K562 (cell line): ENCODE results near the gene CSTA. TPM values are rescaled to one million over a fixed set of nuclear protein-coding genes. Genes with fewer than 3 reads are reported as not detected.

Experiments
- GTF2E2 ChIP-seq: fragments of 200-800 bp; sonication (Bioruptor generic); IDR thresholded peaks from 2 replicates; pipeline ENCODE4 v1.6.1; 2016; ENCODE audit warnings: missing genetic modification characterization, missing compliant biosample characterization
- HDGF ChIP-seq: fragments of 450-650 bp; IDR thresholded peaks from 2 replicates; pipeline ENCODE4 v1.6.1; 2016
- MYC ChIP-seq, 2 experiments: fragments of 250-450 bp in 1 of 2; sonication (Bioruptor Pico) in 1 of 2; IDR thresholded peaks; 2 replicates each; pipeline versions ENCODE4 v1.5.1 to v1.6.1; 2012 to 2021; ENCODE audit warnings: low read depth in 2 of 2, borderline replicate concordance in 1 of 2, improper control_type of control experiment in 1 of 2, low read length in 1 of 2, mild to moderate bottlenecking in 1 of 2, moderate library complexity in 1 of 2
- NCOA2 ChIP-seq, 2 experiments: fragments of 450-650 bp; IDR thresholded peaks; 2 replicates each; pipeline ENCODE4 v1.6.1; 2018; ENCODE audit warnings: mild to moderate bottlenecking in 2 of 2, moderate library complexity in 1 of 2; ENCODE audit not compliant: partially characterized antibody in 2 of 2
- TAL1 ChIP-seq: fragments of 450-650 bp; IDR thresholded peaks from 2 replicates; pipeline ENCODE4 v1.6.1; 2016; ENCODE audit warnings: mild to moderate bottlenecking
- TEAD4 ChIP-seq, 2 experiments: sonication (generic) in 1 of 2; formaldehyde crosslinking in 1 of 2; IDR thresholded peaks; 2 replicates each; pipeline versions ENCODE4 v1.6.1 to v1.8.0; 2012 to 2022; ENCODE audit warnings: borderline replicate concordance in 1 of 2, inconsistent platforms in 1 of 2, low read length in 1 of 2, mild to moderate bottlenecking in 1 of 2, missing genetic modification reagents in 1 of 2
- ZNF699 ChIP-seq: fragments of 250-450 bp; sonication (Bioruptor Pico); IDR thresholded peaks from 2 replicates; pipeline ENCODE4 v1.8.0; 2021; ENCODE audit warnings: mild to moderate bottlenecking, moderate library complexity; ENCODE audit not compliant: insufficient replicate concordance
- ZNF740 ChIP-seq, 3 experiments: fragments of 200-800 bp in 1 of 3; sonication (Bioruptor generic) in 1 of 3; sonication (generic) in 1 of 3; formaldehyde crosslinking in 1 of 3; IDR thresholded peaks; 2 replicates each; pipeline versions ENCODE4 v1.6.1 to v1.8.0; 2016 to 2022; ENCODE audit warnings: mild to moderate bottlenecking in 2 of 3, missing compliant biosample characterization in 2 of 3, missing genetic modification characterization in 2 of 3, missing genetic modification reagents in 1 of 3
- polyA plus RNA-seq, 8 experiments: library from polyadenylated mRNA; depleted of rRNA in 4 of 8; stranded (reverse) in 5 of 8; unstranded in 3 of 8; fragments of >200 nt; fragmentation: Nextera tagmentation in 2 of 8; fragmentation: Illumina TruSeq in 1 of 8; extraction: Ambion mirVana in 2 of 8; extraction: Trizol in 1 of 8; gene quantifications; 2 replicates each; pipeline versions ENCODE4 v1.2.1 to v1.2.3, GENCODE V29; 2011 to 2014; ENCODE audit warnings: inconsistent platforms in 1 of 8, missing spikeins in 1 of 8
- total RNA-seq, 7 experiments: library from RNA; depleted of rRNA in 6 of 7; stranded (reverse); fragments of >200 nt in 6 of 7; fragmentation: Illumina TruSeq in 2 of 7; extraction: Trizol in 2 of 7; gene quantifications; 2 replicates each; pipeline versions ENCODE4 v1.2.1 to v1.2.3, GENCODE V29; 2011 to 2021; ENCODE audit warnings: low replicate concordance in 1 of 7

The CSTA gene
- total and polyA plus RNA-seq, 9 of the 15 experiments (the other 6 are each of a cell fraction or from before 2014, with no cell fraction given): 0.11 to 3.1 (median 1.1) TPM

DNA sequence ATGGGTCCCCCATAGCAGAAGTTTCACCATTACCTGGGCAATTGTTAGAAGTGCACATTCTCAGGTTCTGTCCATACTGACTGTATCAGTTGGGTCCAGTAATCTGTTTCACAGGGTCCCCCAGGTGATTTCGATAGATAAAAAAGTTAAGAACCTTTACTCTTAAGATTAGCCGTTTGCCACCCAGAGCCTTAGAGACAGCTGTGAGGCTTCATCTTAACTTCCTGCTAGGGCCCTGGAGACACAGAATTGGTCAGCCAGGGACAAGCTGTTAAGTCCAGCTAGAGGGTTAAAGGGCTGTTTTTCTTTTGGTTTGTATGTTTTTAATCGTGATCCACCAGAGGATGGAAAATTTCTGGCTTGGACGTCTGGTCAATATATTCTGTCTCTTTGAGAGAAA is 65.6 kb downstream of the CSTA start (continued):
- no peak for TF ChIP-seq NCOA2 (IDR thresholded peaks at IDR 0.05; ENCODE audit: partially characterized antibody in 2 of 2)
- no peak for TF ChIP-seq GTF2E2 (tag)
- TF ChIP-seq ZNF699: no peak
- TF ChIP-seq MYC (IDR thresholded peaks at IDR 0.05; ENCODE audit: low read depth, low read length): no peak
- no peak for TF ChIP-seq MYC (CRISPR knock-in tag; IDR thresholded peaks at IDR 0.05; ENCODE audit: borderline replicate concordance, low read depth)
- no peak for TF ChIP-seq ZNF740 (CRISPR knock-in tag; IDR thresholded peaks at IDR 0.05)
- TF ChIP-seq ZNF740 (tag; IDR thresholded peaks at IDR 0.05): no peak
- peak; percentile 55; the same call in 1 of the 2 replicates for TF ChIP-seq TAL1
- TF ChIP-seq TEAD4 (IDR thresholded peaks at IDR 0.05; ENCODE audit: low read length): peak; percentile 64
- TF ChIP-seq TEAD4 (CRISPR knock-in tag; IDR thresholded peaks at IDR 0.05; ENCODE audit: borderline replicate concordance): no peak
- no peak for TF ChIP-seq HDGF
- TF ChIP-seq, all 486 proteins: peak for 7

Other genes with a start within 250 kb of the CSTA start
- gene CASR, start 141.6 kb upstream of the CSTA start, total RNA-seq (2014; rRNA removed): not detected in 2 replicates
- not detected in 2 replicates for gene CASR, start 141.6 kb upstream of the CSTA start, total RNA-seq (2014; rRNA removed; fragmentation: Illumina TruSeq; extraction: Trizol)
- gene CASR, start 141.6 kb upstream of the CSTA start, total RNA-seq (2015; rRNA removed; fragmentation: Illumina TruSeq; extraction: Trizol): not detected in 2 replicates
- gene CASR, start 141.6 kb upstream of the CSTA start, total RNA-seq (2021): not detected in 2 replicates
- gene CASR, start 141.6 kb upstream of the CSTA start, polyA plus RNA-seq (2011; rRNA removed): not detected in 2 replicates
- not detected in 2 replicates for gene CASR, start 141.6 kb upstream of the CSTA start, polyA plus RNA-seq (2014; fragmentation: Illumina TruSeq; extraction: Trizol)
- gene CASR, start 141.6 kb upstream of the CSTA start, polyA plus RNA-seq (2014; fragmentation: Nextera tagmentation; extraction: Ambion mirVana): not detected
- not detected in 2 replicates for gene CASR, start 141.6 kb upstream of the CSTA start, polyA plus RNA-seq (2014; rRNA removed)
- 69.2 and 103 TPM in 2 replicates for gene MIX23, start 58.0 kb downstream of the CSTA start, total RNA-seq (2014; rRNA removed)
- gene MIX23, start 58.0 kb downstream of the CSTA start, total RNA-seq (2014; rRNA removed; fragmentation: Illumina TruSeq; extraction: Trizol): 106 and 124 TPM in 2 replicates
- 122 and 143 TPM in 2 replicates for gene MIX23, start 58.0 kb downstream of the CSTA start, total RNA-seq (2015; rRNA removed; fragmentation: Illumina TruSeq; extraction: Trizol)
- gene MIX23, start 58.0 kb downstream of the CSTA start, total RNA-seq (2021): 46.6 and 81.3 TPM in 2 replicates
- gene MIX23, start 58.0 kb downstream of the CSTA start, polyA plus RNA-seq (2011; rRNA removed): 27.8 and 45.5 TPM in 2 replicates
- gene MIX23, start 58.0 kb downstream of the CSTA start, polyA plus RNA-seq (2014; fragmentation: Illumina TruSeq; extraction: Trizol): 162 and 185 TPM in 2 replicates
- gene MIX23, start 58.0 kb downstream of the CSTA start, polyA plus RNA-seq (2014; fragmentation: Nextera tagmentation; extraction: Ambion mirVana): 100 to 1,000 TPM; 102 to 125 TPM
- gene MIX23, start 58.0 kb downstream of the CSTA start, polyA plus RNA-seq (2014; rRNA removed): 130 and 134 TPM in 2 replicates
- gene FAM162A, start 58.9 kb downstream of the CSTA start, total RNA-seq (2014; rRNA removed): 37.5 and 62.6 TPM in 2 replicates
- gene FAM162A, start 58.9 kb downstream of the CSTA start, total RNA-seq (2014; rRNA removed; fragmentation: Illumina TruSeq; extraction: Trizol): 103 TPM in 2 replicates
- 76.5 and 77.6 TPM in 2 replicates for gene FAM162A, start 58.9 kb downstream of the CSTA start, total RNA-seq (2015; rRNA removed; fragmentation: Illumina TruSeq; extraction: Trizol)
- gene FAM162A, start 58.9 kb downstream of the CSTA start, total RNA-seq (2021): 64.9 and 77.7 TPM in 2 replicates
- 171 and 191 TPM in 2 replicates for gene FAM162A, start 58.9 kb downstream of the CSTA start, polyA plus RNA-seq (2011; rRNA removed)
- gene FAM162A, start 58.9 kb downstream of the CSTA start, polyA plus RNA-seq (2014; fragmentation: Illumina TruSeq; extraction: Trizol): 101 TPM in 2 replicates
- gene FAM162A, start 58.9 kb downstream of the CSTA start, polyA plus RNA-seq (2014; fragmentation: Nextera tagmentation; extraction: Ambion mirVana): 100 to 1,000 TPM; 208 to 211 TPM
- gene FAM162A, start 58.9 kb downstream of the CSTA start, polyA plus RNA-seq (2014; rRNA removed): 89.4 and 106 TPM in 2 replicates
- 2.3 and 2.8 TPM in 2 replicates for gene WDR5B, start 90.8 kb downstream of the CSTA start, total RNA-seq (2014; rRNA removed)
- 4.4 and 4.6 TPM in 2 replicates for gene WDR5B, start 90.8 kb downstream of the CSTA start, total RNA-seq (2014; rRNA removed; fragmentation: Illumina TruSeq; extraction: Trizol)
- 4.1 and 4.2 TPM in 2 replicates for gene WDR5B, start 90.8 kb downstream of the CSTA start, total RNA-seq (2015; rRNA removed; fragmentation: Illumina TruSeq; extraction: Trizol)
- gene WDR5B, start 90.8 kb downstream of the CSTA start, total RNA-seq (2021): 3.0 and 3.1 TPM in 2 replicates
- 9.0 and 10.1 TPM in 2 replicates for gene WDR5B, start 90.8 kb downstream of the CSTA start, polyA plus RNA-seq (2011; rRNA removed)
- gene WDR5B, start 90.8 kb downstream of the CSTA start, polyA plus RNA-seq (2014; fragmentation: Illumina TruSeq; extraction: Trizol): 2.9 and 3.5 TPM in 2 replicates
- 1 to 10 TPM; 3.9 to 4.4 TPM for gene WDR5B, start 90.8 kb downstream of the CSTA start, polyA plus RNA-seq (2014; fragmentation: Nextera tagmentation; extraction: Ambion mirVana)
- 4.8 and 5.0 TPM in 2 replicates for gene WDR5B, start 90.8 kb downstream of the CSTA start, polyA plus RNA-seq (2014; rRNA removed)
- 21.9 and 27.5 TPM in 2 replicates for gene KPNA1, start 189.7 kb downstream of the CSTA start, total RNA-seq (2014; rRNA removed)
- 40.9 and 47.3 TPM in 2 replicates for gene KPNA1, start 189.7 kb downstream of the CSTA start, total RNA-seq (2014; rRNA removed; fragmentation: Illumina TruSeq; extraction: Trizol)
- 26.7 and 33.5 TPM in 2 replicates for gene KPNA1, start 189.7 kb downstream of the CSTA start, total RNA-seq (2015; rRNA removed; fragmentation: Illumina TruSeq; extraction: Trizol)
- 51.4 and 53.8 TPM in 2 replicates for gene KPNA1, start 189.7 kb downstream of the CSTA start, total RNA-seq (2021)
- gene KPNA1, start 189.7 kb downstream of the CSTA start, polyA plus RNA-seq (2011; rRNA removed): 33.1 and 44.1 TPM in 2 replicates
- 47.0 and 51.9 TPM in 2 replicates for gene KPNA1, start 189.7 kb downstream of the CSTA start, polyA plus RNA-seq (2014; fragmentation: Illumina TruSeq; extraction: Trizol)
- 10 to 100 TPM in 1 of 2 experiments, 1 to 10 TPM in 1; 9.3 to 11.7 TPM for gene KPNA1, start 189.7 kb downstream of the CSTA start, polyA plus RNA-seq (2014; fragmentation: Nextera tagmentation; extraction: Ambion mirVana)
- gene KPNA1, start 189.7 kb downstream of the CSTA start, polyA plus RNA-seq (2014; rRNA removed): 23.9 and 24.3 TPM in 2 replicates
- 2.7 and 2.8 TPM in 2 replicates for gene PARP9, start 239.1 kb downstream of the CSTA start, total RNA-seq (2014; rRNA removed)
- gene PARP9, start 239.1 kb downstream of the CSTA start, total RNA-seq (2014; rRNA removed; fragmentation: Illumina TruSeq; extraction: Trizol): 3.1 and 3.9 TPM in 2 replicates
- gene PARP9, start 239.1 kb downstream of the CSTA start, total RNA-seq (2015; rRNA removed; fragmentation: Illumina TruSeq; extraction: Trizol): 3.8 TPM in 2 replicates
- 3.1 and 3.4 TPM in 2 replicates for gene PARP9, start 239.1 kb downstream of the CSTA start, total RNA-seq (2021)
- gene PARP9, start 239.1 kb downstream of the CSTA start, polyA plus RNA-seq (2011; rRNA removed): 1.5 and 3.9 TPM in 2 replicates
- 4.4 and 4.8 TPM in 2 replicates for gene PARP9, start 239.1 kb downstream of the CSTA start, polyA plus RNA-seq (2014; fragmentation: Illumina TruSeq; extraction: Trizol)
- gene PARP9, start 239.1 kb downstream of the CSTA start, polyA plus RNA-seq (2014; fragmentation: Nextera tagmentation; extraction: Ambion mirVana): 1 to 10 TPM; 2.1 to 3.2 TPM
- 3.5 and 3.8 TPM in 2 replicates for gene PARP9, start 239.1 kb downstream of the CSTA start, polyA plus RNA-seq (2014; rRNA removed)
- 3.0 and 4.1 TPM in 2 replicates for gene DTX3L, start 239.1 kb downstream of the CSTA start, total RNA-seq (2014; rRNA removed)
- 6.0 and 7.0 TPM in 2 replicates for gene DTX3L, start 239.1 kb downstream of the CSTA start, total RNA-seq (2014; rRNA removed; fragmentation: Illumina TruSeq; extraction: Trizol)
- gene DTX3L, start 239.1 kb downstream of the CSTA start, total RNA-seq (2015; rRNA removed; fragmentation: Illumina TruSeq; extraction: Trizol): 6.0 and 6.5 TPM in 2 replicates
- 6.2 and 6.6 TPM in 2 replicates for gene DTX3L, start 239.1 kb downstream of the CSTA start, total RNA-seq (2021)
- 1.0 and 2.3 TPM in 2 replicates for gene DTX3L, start 239.1 kb downstream of the CSTA start, polyA plus RNA-seq (2011; rRNA removed)
- 4.9 and 6.0 TPM in 2 replicates for gene DTX3L, start 239.1 kb downstream of the CSTA start, polyA plus RNA-seq (2014; fragmentation: Illumina TruSeq; extraction: Trizol)
- gene DTX3L, start 239.1 kb downstream of the CSTA start, polyA plus RNA-seq (2014; fragmentation: Nextera tagmentation; extraction: Ambion mirVana): 1 to 10 TPM; 2.3 to 2.5 TPM
- 3.0 and 3.4 TPM in 2 replicates for gene DTX3L, start 239.1 kb downstream of the CSTA start, polyA plus RNA-seq (2014; rRNA removed)